DMS 273 treated with DMSO at 0.1 percent for 48 hours (cell line): ENCODE data around the gene WDR47.

Experiments
- DNase-seq: peaks from one replicate; lab custom pipeline; 2025; lab: John Stamatoyannopoulos, UW

WDR47 gene

GRCh38 chr1:109041621-109042468, at the start of gene WDR47:
Gene WDR47 (minus strand): TSS chr1:109042102. CDS start chr1:109023512, 18,590 bp downstream.
- peak; percentile 84 for DNase-seq

DNA sequence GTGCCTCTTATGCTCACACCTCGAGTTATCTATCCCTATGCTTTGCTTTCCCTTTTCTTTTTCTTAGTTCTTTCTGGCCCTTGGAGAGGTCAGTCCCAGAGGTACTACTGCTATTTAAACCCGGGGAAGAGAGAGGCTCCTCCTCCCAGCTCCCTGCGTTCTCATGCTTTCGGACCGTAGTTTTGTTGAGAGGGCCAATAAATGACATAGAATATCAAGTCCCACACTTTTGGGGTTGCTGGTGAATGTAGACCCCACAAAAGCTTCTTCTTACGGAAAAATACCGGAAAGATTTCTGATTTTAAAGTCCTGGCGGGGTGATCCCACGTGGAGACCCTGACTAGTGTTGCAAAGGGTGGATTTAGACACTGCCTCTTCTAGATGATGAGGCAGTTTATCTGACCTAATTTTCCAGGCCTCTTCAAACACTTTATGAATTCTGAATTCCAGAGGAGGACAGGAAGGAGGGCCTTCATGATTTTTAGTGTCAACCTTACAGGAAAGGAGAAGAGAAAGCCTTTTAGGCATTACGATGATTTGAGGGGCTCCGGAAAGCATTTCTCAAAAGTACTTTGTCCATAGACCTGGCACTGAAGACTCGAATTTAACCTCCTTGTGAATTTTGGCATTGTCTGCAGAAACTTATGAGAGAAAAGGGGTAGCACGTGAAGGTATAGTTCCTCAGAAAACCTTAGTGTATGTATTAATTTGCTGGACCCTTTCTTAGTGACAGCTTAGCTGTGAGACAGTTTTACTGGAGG, 49.4 kb upstream of the WDR47 start:
- DNase-seq: peak; percentile 41

- DNase-seq: peak; percentile 83
Measured at GRCh38 chr1:109090196-109091077, 48.5 kb upstream of the WDR47 start, which contains the start of gene TMEM167B. Gene TMEM167B (plus strand): TSS chr1:109090764. CDS start chr1:109090873, 109 bp downstream.

DNA sequence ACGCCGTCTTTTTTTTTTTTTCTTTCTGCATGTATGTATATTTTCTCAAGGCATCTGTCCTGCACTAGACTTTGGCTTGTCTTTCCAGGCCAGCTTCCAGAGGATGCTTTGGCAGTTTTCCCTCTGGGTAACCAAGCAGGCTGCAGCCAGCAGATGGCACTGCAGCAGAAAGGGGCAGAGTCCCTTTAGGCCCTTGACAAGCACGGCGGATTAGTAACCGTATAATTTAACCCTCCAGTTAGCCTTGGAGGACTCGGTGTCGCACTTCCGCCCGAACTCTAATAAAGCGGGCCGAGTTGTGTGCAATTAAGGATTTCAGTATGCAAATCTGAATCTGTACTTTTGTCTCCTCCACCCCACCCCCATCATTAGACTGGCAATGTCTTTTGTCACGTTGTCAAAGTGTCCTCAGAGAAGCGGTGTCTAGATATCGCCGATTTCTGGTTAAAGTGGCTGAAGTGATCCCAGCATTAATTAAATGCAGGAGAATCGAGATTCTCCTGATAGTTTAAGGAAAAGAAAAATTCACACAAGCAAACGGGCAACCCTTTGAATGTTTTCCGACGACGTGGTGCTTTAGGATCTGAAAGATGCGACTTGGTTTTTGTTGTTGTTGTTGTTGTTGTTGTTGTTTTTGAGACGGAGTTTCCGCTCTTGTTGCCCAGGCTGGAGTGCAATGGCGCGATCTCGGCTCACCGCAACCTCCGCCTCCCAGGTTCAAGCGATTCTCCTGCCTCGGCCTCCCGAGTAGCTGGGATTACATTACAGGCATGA, 47.5 kb upstream of the WDR47 start:
- DNase-seq: no peak

GRCh38 chr1:109084563-109085517, 42.9 kb upstream of the WDR47 start:
- no peak for DNase-seq

- DNase-seq: no peak
Measured at GRCh38 chr1:109083923-109084322, 42.0 kb upstream of the WDR47 start.

- DNase-seq: no peak
Measured at GRCh38 chr1:109083501-109083900, 41.6 kb upstream of the WDR47 start.

GRCh38 chr1:109080441-109081082, 38.7 kb upstream of the WDR47 start:
- no peak for DNase-seq

- no peak for DNase-seq
Measured at GRCh38 chr1:109079240-109079622, 37.3 kb upstream of the WDR47 start.

GRCh38 chr1:109078317-109078716, 36.4 kb upstream of the WDR47 start:
- no peak for DNase-seq

DNA sequence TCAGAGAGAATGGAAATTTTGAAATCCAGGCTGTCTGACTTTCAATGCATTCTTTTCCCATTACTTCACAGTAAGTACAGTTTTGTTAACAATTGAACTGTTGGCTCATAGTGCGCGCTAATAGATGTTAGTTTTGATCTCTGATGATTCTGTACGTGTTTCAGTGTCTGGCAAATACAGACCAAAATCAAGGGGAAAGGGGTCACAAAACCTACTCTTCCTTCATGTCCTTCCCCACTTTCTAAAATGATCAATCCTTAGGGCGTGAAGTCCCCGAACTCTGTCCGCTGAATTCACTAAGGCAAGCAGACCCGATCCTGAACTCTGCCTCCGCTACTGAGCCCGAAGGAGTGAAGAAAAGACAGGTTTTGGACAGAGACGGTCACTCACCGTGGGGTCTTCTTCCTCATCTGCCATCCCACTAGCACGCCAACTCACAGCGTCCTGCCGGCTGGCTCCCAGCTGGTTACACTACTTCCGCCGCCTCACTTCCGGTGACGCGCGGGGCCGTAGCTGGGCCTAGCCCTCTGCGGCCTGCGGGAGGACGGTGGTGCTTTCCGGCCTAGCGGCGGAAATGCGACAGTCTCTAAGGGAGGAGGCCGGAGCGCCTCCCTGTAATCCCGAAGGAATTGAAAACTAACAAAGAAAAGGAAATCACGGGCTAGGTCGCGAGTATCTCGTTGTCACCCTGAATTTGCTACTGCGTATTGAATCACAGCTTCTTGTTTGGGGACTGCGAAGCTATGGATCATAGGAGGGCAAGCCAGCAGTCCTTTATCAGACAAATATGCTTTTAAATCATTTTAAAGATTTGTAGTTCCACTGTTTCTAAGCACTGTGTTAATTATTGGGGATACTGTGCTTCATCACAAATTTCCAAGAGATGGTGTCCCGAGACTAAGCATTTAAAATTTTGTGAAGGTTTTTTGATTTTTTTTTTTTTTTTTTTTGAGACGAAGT, 33.9 kb upstream of the WDR47 start, which contains the start of gene TAF13:
TAF13 (minus strand) TSS at position 473 of the 960 bp plus-strand sequence; CDS start at position 417, 56 bp downstream.
- peak; percentile 91 for DNase-seq

GRCh38 chr1:109069294-109069693, 27.4 kb upstream of the WDR47 start:
- no peak for DNase-seq

- DNase-seq: no peak
Measured at GRCh38 chr1:109067883-109068282, 26.0 kb upstream of the WDR47 start.

DNA sequence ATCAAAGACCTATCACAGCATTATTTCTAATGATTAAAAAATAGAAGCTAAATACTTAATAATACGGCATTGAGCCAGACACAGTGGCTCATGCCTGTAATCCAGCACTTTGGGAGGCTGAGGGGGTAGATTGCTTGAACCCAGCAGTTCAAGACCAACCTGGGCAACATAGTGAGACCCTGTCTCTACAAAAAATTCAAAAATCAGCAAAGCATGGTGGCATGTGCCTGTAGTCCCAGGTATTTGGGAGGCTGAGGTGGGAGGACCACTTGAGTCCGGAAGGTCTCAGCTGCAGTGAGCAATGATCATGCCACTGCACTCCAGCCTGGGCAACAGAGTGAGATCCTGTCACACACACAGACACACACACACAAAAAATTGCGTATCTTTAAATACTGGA, 23.2 kb upstream of the WDR47 start:
- DNase-seq: no peak

GRCh38 chr1:109061183-109061582, 19.3 kb upstream of the WDR47 start:
- DNase-seq: no peak

DNA sequence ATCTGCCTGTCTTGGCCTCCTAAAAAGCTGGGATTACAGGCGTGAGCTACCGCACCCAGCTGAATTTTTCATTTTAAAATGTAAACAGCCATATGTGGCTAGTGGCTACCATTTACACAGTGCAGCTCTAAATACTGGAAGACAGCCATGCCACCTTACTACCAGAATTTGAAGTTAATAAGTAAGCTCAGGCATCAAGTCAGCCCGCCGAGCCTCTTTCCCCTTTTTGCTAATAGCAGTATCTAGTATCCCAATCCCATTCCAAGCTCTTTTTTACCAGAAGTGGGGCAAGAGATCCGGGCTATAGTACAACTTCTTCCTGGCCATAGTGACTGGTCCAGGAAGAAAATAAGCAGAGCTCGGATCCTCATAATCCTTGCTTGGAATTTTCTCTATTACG, 18.8 kb upstream of the WDR47 start:
- DNase-seq: no peak

- DNase-seq: no peak
Measured at GRCh38 chr1:109059026-109059425, 17.1 kb upstream of the WDR47 start.

GRCh38 chr1:109056064-109056463, 14.2 kb upstream of the WDR47 start:
- no peak for DNase-seq
